PC-9 (cell line): Measurements from ENCODE around the gene LY6G5B.
A peak's percentile ranks its signal among the peaks of the same experiment; 100 is the strongest.

Source experiments
- EZH2 ChIP-seq: fragments of 200-600 bp; sonication (generic); IDR thresholded peaks from 2 replicates; pipeline ENCODE4 v1.8.0; 2017; ENCODE audit warnings: antibody characterized with exemption, low read depth
- TF ChIP-seq, protein P1 (sequence below): fragments of 200-600 bp; sonication (generic); conservative IDR thresholded peaks from 2 replicates; pipeline ENCODE4 v1.6.1; 2017; ENCODE audit warnings: mixed run types, antibody characterized with exemption, mild to moderate bottlenecking, moderate library complexity

- TF ChIP-seq, protein P1, sequence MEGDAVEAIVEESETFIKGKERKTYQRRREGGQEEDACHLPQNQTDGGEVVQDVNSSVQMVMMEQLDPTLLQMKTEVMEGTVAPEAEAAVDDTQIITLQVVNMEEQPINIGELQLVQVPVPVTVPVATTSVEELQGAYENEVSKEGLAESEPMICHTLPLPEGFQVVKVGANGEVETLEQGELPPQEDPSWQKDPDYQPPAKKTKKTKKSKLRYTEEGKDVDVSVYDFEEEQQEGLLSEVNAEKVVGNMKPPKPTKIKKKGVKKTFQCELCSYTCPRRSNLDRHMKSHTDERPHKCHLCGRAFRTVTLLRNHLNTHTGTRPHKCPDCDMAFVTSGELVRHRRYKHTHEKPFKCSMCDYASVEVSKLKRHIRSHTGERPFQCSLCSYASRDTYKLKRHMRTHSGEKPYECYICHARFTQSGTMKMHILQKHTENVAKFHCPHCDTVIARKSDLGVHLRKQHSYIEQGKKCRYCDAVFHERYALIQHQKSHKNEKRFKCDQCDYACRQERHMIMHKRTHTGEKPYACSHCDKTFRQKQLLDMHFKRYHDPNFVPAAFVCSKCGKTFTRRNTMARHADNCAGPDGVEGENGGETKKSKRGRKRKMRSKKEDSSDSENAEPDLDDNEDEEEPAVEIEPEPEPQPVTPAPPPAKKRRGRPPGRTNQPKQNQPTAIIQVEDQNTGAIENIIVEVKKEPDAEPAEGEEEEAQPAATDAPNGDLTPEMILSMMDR = peak; percentile 33; the same call in 1 of the 2 replicates
- no peak for TF ChIP-seq EZH2
Measured at GRCh38 chr6:31712296-31712695, 42.5 kb downstream of the LY6G5B start.
